Measurements from ENCODE around the gene SOAT2. TPM values are rescaled to one million over a fixed set of nuclear protein-coding genes. Genes with fewer than 3 reads are reported as not detected.

The SOAT2 gene
- total RNA-seq, 3 donors from 2014 or later: 0.41 TPM; not detected in 2

GRCh38 chr12:53099071-53099882, 4.0 kb upstream of the SOAT2 start:
- Histone ChIP-seq H3K4me1 (ENCODE audit: low read depth) (peaks cover 17% of the 10 kb centered on the region), H3K4me3 (no peak overlapping the region), H3K36me3 (ENCODE audit: low read depth) (no peaks in the 10 kb centered on the region), H3K9me3 (no peaks in the 10 kb centered on the region)
- intact Hi-C loops (cut with DNase I, micrococcal nuclease): loop anchor here in 1 of 2 donors (5.0 kb wide), 1 partner anchor 37 kb away; no protein-coding TSS in a partner anchor
- peak; percentile 97 for TF ChIP-seq CTCF (IDR thresholded peaks at IDR 0.05)
- ATAC-seq: peak; percentile 66
- peak; percentile 86 to 91 (median 89) for DNase-seq

- ATAC-seq (no peak), DNase-seq (no peak)
- no peak for TF ChIP-seq CTCF (IDR thresholded peaks at IDR 0.05)
- Histone ChIP-seq H3K9me3 (no peaks in the 10 kb centered on the region), H3K4me1 (ENCODE audit: low read depth) (peaks cover 17% of the 10 kb centered on the region), H3K36me3 (ENCODE audit: low read depth) (no peaks in the 10 kb centered on the region), H3K4me3 (no peak overlapping the region)
- intact Hi-C loops (cut with DNase I, micrococcal nuclease): loop anchor here in 1 of 2 donors (5.0 kb wide), 1 partner anchor 33 kb away; no protein-coding TSS in a partner anchor
Observed at GRCh38 chr12:53100466-53101151, 2.7 kb upstream of the SOAT2 start.

- H3K9me3 ChIP-seq: no peaks in the 10 kb centered on the region
- ATAC-seq (no peak), DNase-seq (no peak)
- no peak overlapping the region for H3K4me3 ChIP-seq
- H3K4me1 ChIP-seq (ENCODE audit: low read depth): peaks cover 17% of the 10 kb centered on the region
- H3K36me3 ChIP-seq (ENCODE audit: low read depth): no peaks in the 10 kb centered on the region
- TF ChIP-seq CTCF (IDR thresholded peaks at IDR 0.05): no peak
- intact Hi-C loops (cut with DNase I, micrococcal nuclease): loop anchor here in 1 of 2 donors (5.0 kb wide), 1 partner anchor 34 kb away; no protein-coding TSS in a partner anchor
Observed at GRCh38 chr12:53101266-53101665, 2.0 kb upstream of the SOAT2 start.

- intact Hi-C loops (cut with DNase I, micrococcal nuclease): loop anchor here in 1 of 2 donors (5.0 kb wide), 1 partner anchor 35 kb away; no protein-coding TSS in a partner anchor
- ATAC-seq: no peak
- Histone ChIP-seq H3K9me3 (no peaks in the 10 kb centered on the region), H3K36me3 (ENCODE audit: low read depth) (no peaks in the 10 kb centered on the region), H3K4me3 (no peak overlapping the region), H3K4me1 (ENCODE audit: low read depth) (peaks cover 15% of the 10 kb centered on the region)
- no peak for TF ChIP-seq CTCF (IDR thresholded peaks at IDR 0.05)
- no peak for DNase-seq
Observed at GRCh38 chr12:53101931-53102781, 1.1 kb upstream of the SOAT2 start.

GRCh38 chr12:53103860-53104305, 597 bp downstream of the SOAT2 start:
- no peaks in the 10 kb centered on the region for H3K36me3 ChIP-seq (ENCODE audit: low read depth)
- no peak for TF ChIP-seq CTCF (IDR thresholded peaks at IDR 0.05)
- ATAC-seq: peak; percentile 43
- no peak for DNase-seq
- H3K9me3 ChIP-seq: no peaks in the 10 kb centered on the region
- no peak overlapping the region for H3K4me3 ChIP-seq
- H3K4me1 ChIP-seq (ENCODE audit: low read depth): peaks cover 6% of the 10 kb centered on the region
- intact Hi-C loops (cut with DNase I, micrococcal nuclease): loop anchor here in 1 of 2 donors (5.0 kb wide), 1 partner anchor 37 kb away; no protein-coding TSS in a partner anchor

All from mucosa of descending colon (tissue), 3 donors.